ENCODE data around the gene DTYMK.
"Not testable (repeated sequence)": the region's sequence is repeated elsewhere in the genome, so short reads cannot be mapped to it uniquely, and the experiment has no call there.

The DTYMK gene

DNA sequence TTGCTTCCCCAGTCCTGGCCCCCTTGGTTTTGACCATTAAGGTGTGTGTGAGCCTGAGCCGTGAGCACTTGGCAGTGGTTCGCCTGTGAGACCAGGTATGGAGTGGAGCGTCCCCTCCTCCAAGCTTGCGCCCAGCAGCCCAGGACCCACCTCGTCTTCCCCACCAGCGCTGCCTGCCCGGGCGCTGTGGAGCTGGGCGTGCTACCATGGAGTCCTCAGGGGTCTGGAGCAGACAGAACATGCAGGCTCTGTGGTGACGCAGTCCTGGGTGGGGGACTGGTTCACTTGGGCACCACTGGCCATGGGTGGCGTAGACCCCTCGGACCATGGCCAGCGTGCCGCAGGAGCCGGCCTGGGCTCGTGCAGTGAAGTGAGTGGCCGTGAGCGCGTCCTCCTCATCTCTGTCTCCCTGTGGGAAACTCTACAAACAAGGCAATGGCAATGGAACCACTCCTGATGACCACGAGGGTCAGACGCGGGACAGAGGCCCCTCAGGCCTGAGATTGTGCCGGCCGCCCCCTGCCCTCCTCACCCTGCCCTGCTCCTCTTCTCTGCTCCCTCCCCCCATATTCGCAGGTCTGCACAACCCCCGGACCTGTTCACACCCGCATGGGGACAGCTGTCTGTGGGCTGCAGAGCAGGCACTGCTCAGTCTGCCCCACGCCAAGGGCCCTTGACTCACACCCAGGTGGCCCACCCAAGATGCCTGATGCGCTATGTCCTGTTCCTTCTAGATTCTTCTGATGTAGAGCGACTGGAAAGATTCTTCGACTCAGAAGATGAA, 15.0 kb downstream of the DTYMK start:
- DNase-seq = no peak

DNA sequence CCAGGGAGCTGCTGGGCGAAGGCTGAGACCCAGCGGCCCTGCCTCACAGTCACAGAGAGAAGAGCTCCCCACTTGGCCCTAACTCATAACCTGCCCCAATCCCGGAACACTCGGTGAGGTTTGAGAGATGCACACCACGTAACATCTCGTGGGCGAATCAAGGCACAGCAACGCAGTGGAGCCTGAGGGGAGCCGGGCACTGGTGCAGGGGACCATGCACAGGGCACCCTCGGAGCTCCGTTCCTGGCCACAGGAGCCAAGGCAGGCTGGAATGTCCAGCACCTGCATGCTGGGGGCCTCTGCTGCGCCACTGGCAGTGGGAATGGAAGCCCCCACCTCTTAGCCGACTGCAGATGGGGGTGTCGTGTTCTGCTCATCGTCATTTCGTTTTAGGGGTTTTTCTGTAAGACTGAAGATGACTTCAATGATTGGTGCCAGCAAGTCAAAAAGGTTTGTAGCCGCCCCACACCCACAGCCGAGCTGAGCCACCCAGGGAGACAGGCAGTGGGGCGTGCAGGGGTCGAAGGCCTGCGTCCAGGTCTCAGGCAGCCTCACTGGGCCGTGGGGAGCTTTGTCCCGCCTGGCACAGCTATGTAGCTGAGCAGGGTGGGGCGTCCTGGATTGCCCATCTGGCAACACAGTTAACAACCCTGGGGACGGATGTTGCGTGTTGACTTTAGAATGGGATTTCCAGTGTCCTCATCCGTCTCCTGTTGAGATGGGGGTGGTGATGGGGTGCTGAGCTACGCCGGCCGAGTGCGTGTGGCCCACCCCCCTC, 16.1 kb downstream of the DTYMK start:
- no peak for DNase-seq

GRCh38 chr2:241668839-241669238, 17.8 kb downstream of the DTYMK start:
- DNase-seq = no peak

DNA sequence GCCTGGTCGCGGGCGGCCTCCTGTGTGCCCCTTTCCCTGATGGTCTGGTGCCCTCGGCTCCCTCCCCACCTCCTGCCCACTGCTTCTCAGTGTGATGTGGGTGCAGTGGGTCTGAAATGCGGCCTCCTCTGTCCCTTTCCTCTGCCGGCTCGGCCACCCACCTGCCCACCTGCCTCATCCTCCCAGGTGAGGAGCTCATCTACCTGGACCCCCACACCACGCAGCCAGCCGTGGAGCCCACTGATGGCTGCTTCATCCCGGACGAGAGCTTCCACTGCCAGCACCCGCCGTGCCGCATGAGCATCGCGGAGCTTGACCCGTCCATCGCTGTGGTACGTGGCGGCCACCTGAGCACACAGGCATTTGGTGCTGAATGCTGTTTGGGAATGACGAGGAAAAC, 18.3 kb downstream of the DTYMK start:
- DNase-seq = no peak

DNA sequence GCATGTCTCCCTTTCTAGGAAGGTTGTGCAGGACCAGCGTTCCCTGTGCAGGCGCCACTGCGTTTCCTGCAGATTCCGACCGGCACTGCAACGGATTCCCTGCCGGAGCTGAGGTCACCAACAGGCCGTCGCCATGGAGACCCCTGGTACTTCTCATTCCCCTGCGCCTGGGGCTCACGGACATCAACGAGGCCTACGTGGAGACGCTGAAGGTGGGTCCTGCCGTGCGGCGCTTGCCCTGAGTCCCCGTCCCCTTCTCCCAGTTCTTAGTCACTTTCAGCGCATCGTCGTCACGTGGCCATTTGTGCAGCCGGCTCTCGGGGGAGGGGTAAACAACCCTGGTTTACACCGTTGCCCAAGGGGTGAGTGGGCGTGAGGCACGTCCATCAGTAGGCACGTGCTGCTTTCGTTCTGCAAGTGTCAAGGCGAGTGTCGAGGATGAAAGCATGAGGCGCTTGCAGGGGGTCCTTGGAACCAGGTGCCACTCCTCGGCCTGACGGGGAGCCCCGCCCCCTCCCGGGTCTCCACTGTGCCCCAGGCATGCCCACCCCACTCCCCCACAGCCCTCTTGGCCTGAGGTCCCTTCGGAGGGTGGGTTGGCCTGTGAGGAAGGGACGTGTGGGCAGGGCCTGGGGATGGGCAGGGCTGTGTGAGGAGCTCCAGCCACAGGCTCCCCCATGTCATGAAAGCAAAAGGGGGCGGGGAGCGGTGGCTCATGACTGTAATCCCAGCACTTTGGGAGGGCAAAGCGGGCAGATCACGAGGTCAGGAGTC, 19.8 kb downstream of the DTYMK start:
- DNase-seq = peak in 1 of 2 experiments; percentile 27

GRCh38 chr2:241665731-241666440, 20.7 kb downstream of the DTYMK start:
- DNase-seq = no peak

- DNase-seq = not testable (repeated sequence)
Measured at GRCh38 chr2:241662731-241663130, 23.9 kb downstream of the DTYMK start.

- no peak for DNase-seq
Measured at GRCh38 chr2:241660593-241661213, 25.9 kb downstream of the DTYMK start.

- peak; percentile 58 to 63 for DNase-seq
Measured at GRCh38 chr2:241659150-241659739, 27.4 kb downstream of the DTYMK start.

DNA sequence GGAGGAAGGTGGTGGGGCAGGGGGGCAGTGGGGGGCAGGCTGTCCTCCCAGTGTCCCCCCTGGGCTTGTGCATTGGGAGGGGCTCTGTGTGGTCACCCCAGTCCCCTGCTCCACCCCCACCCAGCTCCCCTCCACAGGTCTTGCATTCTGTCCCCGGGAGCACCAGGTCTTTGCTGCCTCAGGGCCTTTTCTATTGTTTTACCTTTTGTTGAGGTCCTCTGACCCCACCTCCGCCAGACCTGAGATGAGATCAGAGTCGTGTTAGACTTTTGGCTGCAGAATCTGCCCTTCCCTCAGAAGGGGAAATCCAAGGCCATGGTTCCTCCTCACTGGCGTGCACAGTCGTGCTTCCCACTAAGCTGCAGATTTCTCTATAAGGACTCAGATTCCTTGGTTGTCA, 28.3 kb downstream of the DTYMK start:
- DNase-seq = no peak

DNA sequence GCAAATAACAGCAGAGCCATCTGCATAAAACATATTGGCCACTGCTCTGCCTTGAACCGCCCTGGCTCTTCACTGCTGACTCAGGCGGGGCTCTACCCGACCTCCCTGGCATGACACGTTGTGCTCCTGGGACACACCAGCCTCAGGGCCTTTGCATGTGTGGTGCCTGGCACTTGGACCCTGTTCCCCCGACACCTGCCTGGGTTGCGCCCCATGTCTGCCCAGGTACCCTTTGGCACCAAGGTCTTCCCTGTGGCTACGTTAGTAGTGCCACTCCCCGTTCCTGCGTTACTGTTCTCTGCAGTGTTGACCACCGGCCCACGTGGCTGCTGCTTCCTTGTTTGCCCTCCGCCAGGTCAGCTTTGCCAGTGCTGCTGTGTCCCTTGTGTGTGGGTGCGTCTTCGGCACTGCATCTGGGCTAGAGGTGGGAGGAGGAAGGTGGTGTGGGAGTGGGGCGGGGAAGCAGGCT, 28.8 kb downstream of the DTYMK start:
- DNase-seq = no peak

GRCh38 chr2:241656190-241656741, 30.3 kb downstream of the DTYMK start:
- DNase-seq = no peak

GRCh38 chr2:241655516-241656189, 31.0 kb downstream of the DTYMK start:
- no peak for DNase-seq

GRCh38 chr2:241654551-241654950, 32.1 kb downstream of the DTYMK start:
- no peak for DNase-seq

DNA sequence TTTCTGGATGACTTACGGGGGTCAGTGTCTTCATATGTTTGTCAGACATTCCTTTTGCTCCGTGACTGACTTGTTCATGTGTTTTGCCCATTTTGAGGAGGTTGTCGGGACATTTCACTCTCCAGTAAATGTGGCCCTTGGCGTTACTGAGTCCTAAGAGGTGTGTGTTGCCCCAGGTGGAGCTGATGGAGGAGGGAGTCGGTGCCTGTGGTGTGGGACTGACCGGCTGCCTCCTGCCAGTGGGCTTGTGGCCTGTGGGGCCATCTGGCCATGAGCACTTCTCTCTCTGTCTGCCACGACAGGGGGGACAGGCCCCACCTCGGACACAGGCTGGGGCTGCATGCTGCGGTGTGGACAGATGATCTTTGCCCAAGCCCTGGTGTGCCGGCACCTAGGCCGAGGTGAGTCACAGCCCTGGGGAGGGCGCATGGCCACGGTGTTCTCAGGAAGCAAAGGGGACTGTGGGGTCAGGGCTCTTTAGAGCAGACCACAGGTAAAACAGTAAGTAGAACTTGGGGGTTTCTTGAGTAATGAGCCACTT, 33.3 kb downstream of the DTYMK start:
- DNase-seq = no peak

DNA sequence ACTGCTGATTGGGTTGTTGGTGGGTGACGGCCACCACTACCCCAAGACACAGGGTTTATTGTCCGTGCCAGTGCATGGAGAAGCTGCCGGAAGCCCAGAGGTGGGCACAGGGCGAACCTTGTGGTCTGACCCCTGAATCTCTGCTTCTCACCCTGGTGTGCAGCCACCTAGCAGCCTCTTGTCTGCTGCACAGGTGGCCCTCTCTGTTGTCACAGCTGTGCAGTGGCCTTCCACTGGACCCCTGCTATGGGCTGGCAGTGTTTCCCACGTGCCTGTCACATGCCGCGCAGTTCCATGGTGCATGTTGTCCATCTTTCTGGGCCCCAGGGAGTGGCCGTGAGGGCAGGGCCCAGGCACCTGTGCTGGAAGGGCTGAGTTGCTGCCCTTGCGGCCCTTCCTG, 33.9 kb downstream of the DTYMK start:
- DNase-seq = no peak

GRCh38 chr2:241652142-241652541, 34.5 kb downstream of the DTYMK start:
- DNase-seq = no peak

- no peak for DNase-seq
Measured at GRCh38 chr2:241649927-241650326, 36.7 kb downstream of the DTYMK start.

DNA sequence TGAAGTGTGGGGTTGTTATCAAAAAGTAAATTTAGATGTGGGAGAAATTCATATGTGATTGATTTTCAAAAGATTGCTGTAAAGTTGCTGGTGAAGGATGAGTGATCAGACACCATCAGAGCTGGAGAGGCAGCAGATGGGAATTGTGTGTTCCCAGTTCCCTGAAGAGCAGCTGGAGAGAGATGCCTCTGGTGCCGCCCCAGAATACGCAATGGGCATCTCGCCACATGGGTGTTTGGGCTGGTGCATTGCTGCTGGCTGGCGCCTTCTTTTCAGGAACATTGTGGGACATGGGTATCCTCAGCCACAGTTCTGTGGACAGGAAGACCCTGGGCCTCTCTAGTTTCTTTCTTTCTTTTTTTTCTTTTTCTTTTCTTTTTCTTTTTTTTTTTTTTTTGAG, 37.2 kb downstream of the DTYMK start:
- no peak for DNase-seq

DNA sequence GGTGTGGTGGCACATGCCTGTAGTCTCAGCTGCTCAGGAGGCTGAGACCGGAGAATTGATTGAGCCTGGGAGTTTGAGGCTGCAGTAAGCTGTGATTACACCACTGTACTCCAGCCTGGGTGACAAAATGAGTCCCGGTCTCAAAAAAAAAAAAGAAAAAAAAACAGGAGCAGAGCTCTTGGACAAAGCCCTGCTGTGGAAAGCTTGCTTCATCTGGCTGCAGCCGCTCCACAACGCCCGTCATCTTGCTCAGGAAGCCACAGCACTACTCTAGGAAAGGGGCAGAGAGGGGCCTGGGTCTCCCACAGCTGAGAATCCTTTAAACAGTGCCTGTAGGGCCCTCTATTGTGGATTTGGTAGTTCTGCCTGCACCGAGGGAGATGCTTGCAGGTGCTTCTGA, 38.2 kb downstream of the DTYMK start:
- DNase-seq = no peak

Data from NCI-H2081 (cell line).